WTC11 (cell line): Measurements from ENCODE around the gene GOLT1A. TPM values are rescaled to one million over a fixed set of nuclear protein-coding genes. Genes with fewer than 3 reads are reported as not detected.

ENCODE experiments used
- ATAC-seq: fragments of 200-7000 bp; cut with Tn5 transposase; 2 replicates; pipeline ENCODE4 v1.10.0; 2021; ENCODE audit warnings: mild to moderate bottlenecking, moderate library complexity
- CTCF ChIA-PET: fragments of 300-600 bp; sonication (Branson Sonifier 250); formaldehyde crosslinking; loops from one replicate; lab custom pipeline; 2021; ENCODE audit warnings: antibody characterized with exemption; lab: Charles Lee
- POLR2A ChIA-PET: fragments of 350-600 bp; sonication (Branson Sonifier 250); formaldehyde crosslinking; loops from one replicate; lab custom pipeline; 2021; ENCODE audit warnings: antibody characterized with exemption; lab: Charles Lee
- DNase-seq: peaks from one replicate; pipeline ENCODE4 v3.0.0; 2021; ENCODE audit warnings: low spot score
- H3K27ac Mint-ChIP-seq: 2 replicates; pipeline ENCODE4 v1.8.0; 2021; ENCODE audit warnings: mixed read lengths
- H3K27me3 Mint-ChIP-seq: 2 replicates; pipeline ENCODE4 v1.8.0; 2021; ENCODE audit warnings: low read depth, mild to moderate bottlenecking, moderate library complexity, mixed read lengths
- H3K36me3 Mint-ChIP-seq: 2 replicates; pipeline ENCODE4 v1.8.0; 2021; ENCODE audit warnings: mixed read lengths
- H3K4me1 Mint-ChIP-seq: 2 replicates; pipeline ENCODE4 v1.8.0; 2022; ENCODE audit warnings: mixed read lengths
- H3K4me3 Mint-ChIP-seq: 2 replicates; pipeline ENCODE4 v1.8.0; 2021; ENCODE audit warnings: mild to moderate bottlenecking, moderate library complexity, mixed read lengths
- H3K9me3 Mint-ChIP-seq: 2 replicates; pipeline ENCODE4 v1.8.0; 2021; ENCODE audit warnings: mixed read lengths
- ATF1 ChIP-seq: sonication (generic); formaldehyde crosslinking; IDR thresholded peaks from 2 replicates; pipeline ENCODE4 v1.8.1; 2023; ENCODE audit warnings: mild to moderate bottlenecking, moderate library complexity, missing genetic modification reagents
- CBFB ChIP-seq: sonication (generic); formaldehyde crosslinking; IDR thresholded peaks from 2 replicates; pipeline ENCODE4 v1.8.1; 2022; ENCODE audit warnings: mild to moderate bottlenecking, low read depth, missing genetic modification reagents
- CREB1 ChIP-seq: sonication (generic); formaldehyde crosslinking; IDR thresholded peaks from 2 replicates; pipeline ENCODE4 v1.8.0; 2023; ENCODE audit warnings: mild to moderate bottlenecking, missing genetic modification reagents
- ELF4 ChIP-seq: sonication (generic); formaldehyde crosslinking; IDR thresholded peaks from 2 replicates; pipeline ENCODE4 v1.8.1; 2022; ENCODE audit warnings: low read depth, mild to moderate bottlenecking, moderate library complexity, missing genetic modification reagents
- FOXJ3 ChIP-seq: sonication (generic); formaldehyde crosslinking; IDR thresholded peaks from 2 replicates; pipeline ENCODE4 v1.9.0; 2021; ENCODE audit warnings: missing genetic modification reagents, mild to moderate bottlenecking, borderline replicate concordance
- NFE2L1 ChIP-seq: sonication (generic); formaldehyde crosslinking; IDR thresholded peaks from 2 replicates; pipeline ENCODE4 v1.8.1; 2023; ENCODE audit warnings: missing genetic modification reagents
- NFYB ChIP-seq: sonication (generic); formaldehyde crosslinking; conservative IDR thresholded peaks from 2 replicates; pipeline ENCODE4 v1.8.0; 2022; ENCODE audit warnings: low read depth, missing genetic modification reagents
- NR2C2 ChIP-seq: sonication (generic); formaldehyde crosslinking; IDR thresholded peaks from 2 replicates; pipeline ENCODE4 v1.8.0; 2022; ENCODE audit warnings: mild to moderate bottlenecking, missing genetic modification reagents
- NR3C1 ChIP-seq: sonication (generic); formaldehyde crosslinking; conservative IDR thresholded peaks from 2 replicates; pipeline ENCODE4 v1.8.1; 2023; ENCODE audit warnings: low read depth, mild to moderate bottlenecking, missing genetic modification reagents
- ZNF232 ChIP-seq: sonication (generic); formaldehyde crosslinking; IDR thresholded peaks from 2 replicates; pipeline ENCODE4 v1.8.0; 2022; ENCODE audit warnings: mild to moderate bottlenecking, missing genetic modification reagents
- total RNA-seq: library from RNA; stranded (reverse); gene quantifications from 3 replicates; pipeline ENCODE4 v1.2.3, GENCODE V29; 2021
- TF ChIP-seq, protein P1 (sequence below): sonication (generic); formaldehyde crosslinking; IDR thresholded peaks from 2 replicates; pipeline ENCODE4 v1.8.0; 2022; ENCODE audit warnings: missing genetic modification reagents
- TF ChIP-seq, protein P2 (sequence below): sonication (generic); formaldehyde crosslinking; IDR thresholded peaks from 2 replicates; pipeline ENCODE4 v1.8.1; 2023; ENCODE audit warnings: mild to moderate bottlenecking, missing genetic modification reagents
- TF ChIP-seq, protein P3 (sequence below): sonication (generic); formaldehyde crosslinking; IDR thresholded peaks from 2 replicates; pipeline ENCODE4 v1.8.1; 2023; ENCODE audit warnings: mild to moderate bottlenecking, missing genetic modification reagents, moderate library complexity
- TF ChIP-seq, protein P4 (sequence below): sonication (generic); formaldehyde crosslinking; IDR thresholded peaks from 2 replicates; pipeline ENCODE4 v1.8.0; 2023; ENCODE audit warnings: mild to moderate bottlenecking, missing genetic modification reagents
- TF ChIP-seq, protein P5 (sequence below): sonication (generic); formaldehyde crosslinking; IDR thresholded peaks from 2 replicates; pipeline ENCODE4 v1.8.1; 2022; ENCODE audit warnings: mild to moderate bottlenecking, moderate library complexity, missing genetic modification reagents
- TF ChIP-seq, protein P6 (sequence below): sonication (generic); formaldehyde crosslinking; IDR thresholded peaks from 2 replicates; pipeline ENCODE4 v1.8.1; 2022; ENCODE audit warnings: missing genetic modification reagents, borderline replicate concordance

GOLT1A gene
- total RNA-seq, 1 experiment from 2014 or later = 6.5 TPM

DNA sequence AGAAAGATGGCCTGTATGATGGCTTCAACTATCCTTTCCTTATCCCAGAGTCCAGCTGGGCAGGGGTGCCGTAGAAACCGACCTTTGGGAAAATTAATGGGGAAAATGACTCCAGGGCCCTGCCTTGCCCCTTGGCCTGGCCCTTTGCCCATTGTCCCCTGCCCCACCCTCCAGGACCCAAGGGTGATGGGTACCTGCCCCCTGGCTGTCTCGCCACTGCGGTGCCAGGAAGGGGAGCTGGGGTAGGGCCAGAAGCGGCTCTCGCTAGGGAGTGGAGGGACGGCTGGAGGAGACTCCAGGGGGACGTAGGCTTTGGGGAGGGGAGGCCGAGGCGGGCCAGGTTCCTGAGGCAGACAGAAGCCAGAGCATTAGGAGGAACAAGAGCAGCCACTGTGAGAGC is 29.1 kb upstream of the GOLT1A start (continued):
- TF ChIP-seq, protein P1, sequence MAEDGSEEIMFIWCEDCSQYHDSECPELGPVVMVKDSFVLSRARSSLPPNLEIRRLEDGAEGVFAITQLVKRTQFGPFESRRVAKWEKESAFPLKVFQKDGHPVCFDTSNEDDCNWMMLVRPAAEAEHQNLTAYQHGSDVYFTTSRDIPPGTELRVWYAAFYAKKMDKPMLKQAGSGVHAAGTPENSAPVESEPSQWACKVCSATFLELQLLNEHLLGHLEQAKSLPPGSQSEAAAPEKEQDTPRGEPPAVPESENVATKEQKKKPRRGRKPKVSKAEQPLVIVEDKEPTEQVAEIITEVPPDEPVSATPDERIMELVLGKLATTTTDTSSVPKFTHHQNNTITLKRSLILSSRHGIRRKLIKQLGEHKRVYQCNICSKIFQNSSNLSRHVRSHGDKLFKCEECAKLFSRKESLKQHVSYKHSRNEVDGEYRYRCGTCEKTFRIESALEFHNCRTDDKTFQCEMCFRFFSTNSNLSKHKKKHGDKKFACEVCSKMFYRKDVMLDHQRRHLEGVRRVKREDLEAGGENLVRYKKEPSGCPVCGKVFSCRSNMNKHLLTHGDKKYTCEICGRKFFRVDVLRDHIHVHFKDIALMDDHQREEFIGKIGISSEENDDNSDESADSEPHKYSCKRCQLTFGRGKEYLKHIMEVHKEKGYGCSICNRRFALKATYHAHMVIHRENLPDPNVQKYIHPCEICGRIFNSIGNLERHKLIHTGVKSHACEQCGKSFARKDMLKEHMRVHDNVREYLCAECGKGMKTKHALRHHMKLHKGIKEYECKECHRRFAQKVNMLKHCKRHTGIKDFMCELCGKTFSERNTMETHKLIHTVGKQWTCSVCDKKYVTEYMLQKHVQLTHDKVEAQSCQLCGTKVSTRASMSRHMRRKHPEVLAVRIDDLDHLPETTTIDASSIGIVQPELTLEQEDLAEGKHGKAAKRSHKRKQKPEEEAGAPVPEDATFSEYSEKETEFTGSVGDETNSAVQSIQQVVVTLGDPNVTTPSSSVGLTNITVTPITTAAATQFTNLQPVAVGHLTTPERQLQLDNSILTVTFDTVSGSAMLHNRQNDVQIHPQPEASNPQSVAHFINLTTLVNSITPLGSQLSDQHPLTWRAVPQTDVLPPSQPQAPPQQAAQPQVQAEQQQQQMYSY = no peak
- TF ChIP-seq FOXJ3 (CRISPR knock-in tag) (no peak), ATF1 (CRISPR knock-in tag) (no peak)

DNA sequence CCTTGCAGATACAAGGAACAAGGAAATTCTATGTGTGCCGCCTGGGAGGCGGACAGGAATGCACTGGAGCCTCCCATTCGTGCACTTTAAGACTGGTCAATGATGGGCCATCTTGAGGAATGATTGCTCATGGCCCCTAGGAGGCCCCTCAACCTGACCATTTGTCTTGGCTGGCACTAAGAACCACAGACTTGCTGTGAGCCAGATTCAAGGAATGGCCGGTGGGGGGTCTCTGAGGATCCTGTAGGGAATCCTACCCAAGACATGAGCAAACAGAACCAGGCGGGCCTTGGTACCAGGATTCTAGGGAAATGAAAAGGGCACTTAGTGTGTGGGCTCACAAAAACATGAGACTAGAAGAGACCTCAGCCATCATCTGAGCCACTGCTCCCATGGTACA is 28.1 kb upstream of the GOLT1A start:
- no peak for TF ChIP-seq NFYB
- no peak for TF ChIP-seq CREB1
- H3K36me3 Mint-ChIP-seq = peaks cover 3% of the 10 kb centered on the region
- H3K27me3 Mint-ChIP-seq = no peaks in the 10 kb centered on the region

DNA sequence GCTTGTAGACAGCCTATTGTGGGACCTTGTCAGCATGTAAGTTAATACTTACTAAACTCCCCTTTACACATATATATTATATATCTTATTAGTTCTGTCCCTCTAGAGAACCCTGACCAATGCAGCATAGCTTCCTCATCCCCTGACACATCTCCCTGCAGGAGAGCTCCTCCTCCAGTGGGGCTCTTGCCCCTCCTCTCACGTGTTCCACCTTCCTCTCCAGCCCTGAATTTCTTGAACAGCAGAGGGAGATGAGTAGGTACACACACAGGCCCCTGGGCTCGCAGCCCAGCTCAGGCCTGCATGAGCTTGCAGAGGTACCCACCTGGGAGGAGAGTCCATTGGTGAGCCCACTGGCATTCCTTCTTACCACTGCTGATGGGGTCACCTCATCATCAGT is 27.3 kb upstream of the GOLT1A start:
- peak; percentile 88 for ATAC-seq
- CTCF ChIA-PET = interaction anchor here (0.6 to 1.7 kb wide), 11 partner anchors 13 to 157 kb away, joined by 3 to 12 read pairs (median 5); no protein-coding TSS in a partner anchor

More for the DNA sequence above, 28.1 kb upstream of the GOLT1A start:
- ChIA-PET CTCF (interaction anchor here (0.6 to 1.7 kb wide), 3 partner anchors 12 to 1416 kb away, joined by 3 to 12 read pairs (median 4); no protein-coding TSS in a partner anchor), POLR2A (no interaction called here)
- DNase-seq (no peak), ATAC-seq (no peak)
- no peaks in the 10 kb centered on the region for H3K9me3 Mint-ChIP-seq
- H3K4me3 Mint-ChIP-seq = no peak overlapping the region
- H3K27ac Mint-ChIP-seq = no peak overlapping the region
- no peaks in the 10 kb centered on the region for H3K4me1 Mint-ChIP-seq

DNA sequence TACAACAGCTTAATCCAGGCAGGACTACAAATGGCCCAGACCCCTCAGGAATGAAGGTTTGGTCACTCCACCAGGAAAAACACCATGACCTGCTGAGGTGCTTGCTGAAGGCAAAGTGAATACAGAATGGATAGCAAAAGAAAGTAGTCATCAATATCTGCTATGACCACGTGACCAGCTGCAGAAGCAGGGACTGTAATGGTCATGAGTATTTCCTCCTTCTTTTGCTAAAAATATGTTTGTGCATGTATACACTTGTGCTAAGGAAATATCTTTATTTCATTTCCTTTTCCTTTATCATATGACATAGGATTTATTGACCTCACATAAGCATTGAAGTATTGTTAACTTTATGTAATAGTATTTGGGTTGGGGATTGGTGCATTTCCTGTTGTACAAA is 26.4 kb upstream of the GOLT1A start:
- no peak for ATAC-seq
- ChIA-PET CTCF (interaction anchor here (1.2 kb wide), 1 partner anchor 33 kb away, joined by 8 read pairs; no protein-coding TSS in a partner anchor), POLR2A (no interaction called here)
- no peak for TF ChIP-seq CBFB (CRISPR knock-in tag)
- TF ChIP-seq, protein P2, sequence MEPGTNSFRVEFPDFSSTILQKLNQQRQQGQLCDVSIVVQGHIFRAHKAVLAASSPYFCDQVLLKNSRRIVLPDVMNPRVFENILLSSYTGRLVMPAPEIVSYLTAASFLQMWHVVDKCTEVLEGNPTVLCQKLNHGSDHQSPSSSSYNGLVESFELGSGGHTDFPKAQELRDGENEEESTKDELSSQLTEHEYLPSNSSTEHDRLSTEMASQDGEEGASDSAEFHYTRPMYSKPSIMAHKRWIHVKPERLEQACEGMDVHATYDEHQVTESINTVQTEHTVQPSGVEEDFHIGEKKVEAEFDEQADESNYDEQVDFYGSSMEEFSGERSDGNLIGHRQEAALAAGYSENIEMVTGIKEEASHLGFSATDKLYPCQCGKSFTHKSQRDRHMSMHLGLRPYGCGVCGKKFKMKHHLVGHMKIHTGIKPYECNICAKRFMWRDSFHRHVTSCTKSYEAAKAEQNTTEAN = no peak
- TF ChIP-seq NFYB = no peak
- TF ChIP-seq, protein P3, sequence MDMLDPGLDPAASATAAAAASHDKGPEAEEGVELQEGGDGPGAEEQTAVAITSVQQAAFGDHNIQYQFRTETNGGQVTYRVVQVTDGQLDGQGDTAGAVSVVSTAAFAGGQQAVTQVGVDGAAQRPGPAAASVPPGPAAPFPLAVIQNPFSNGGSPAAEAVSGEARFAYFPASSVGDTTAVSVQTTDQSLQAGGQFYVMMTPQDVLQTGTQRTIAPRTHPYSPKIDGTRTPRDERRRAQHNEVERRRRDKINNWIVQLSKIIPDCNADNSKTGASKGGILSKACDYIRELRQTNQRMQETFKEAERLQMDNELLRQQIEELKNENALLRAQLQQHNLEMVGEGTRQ (CRISPR knock-in tag) = no peak
- no peak for TF ChIP-seq NFE2L1
- TF ChIP-seq NR3C1 = no peak
- TF ChIP-seq, protein P4, sequence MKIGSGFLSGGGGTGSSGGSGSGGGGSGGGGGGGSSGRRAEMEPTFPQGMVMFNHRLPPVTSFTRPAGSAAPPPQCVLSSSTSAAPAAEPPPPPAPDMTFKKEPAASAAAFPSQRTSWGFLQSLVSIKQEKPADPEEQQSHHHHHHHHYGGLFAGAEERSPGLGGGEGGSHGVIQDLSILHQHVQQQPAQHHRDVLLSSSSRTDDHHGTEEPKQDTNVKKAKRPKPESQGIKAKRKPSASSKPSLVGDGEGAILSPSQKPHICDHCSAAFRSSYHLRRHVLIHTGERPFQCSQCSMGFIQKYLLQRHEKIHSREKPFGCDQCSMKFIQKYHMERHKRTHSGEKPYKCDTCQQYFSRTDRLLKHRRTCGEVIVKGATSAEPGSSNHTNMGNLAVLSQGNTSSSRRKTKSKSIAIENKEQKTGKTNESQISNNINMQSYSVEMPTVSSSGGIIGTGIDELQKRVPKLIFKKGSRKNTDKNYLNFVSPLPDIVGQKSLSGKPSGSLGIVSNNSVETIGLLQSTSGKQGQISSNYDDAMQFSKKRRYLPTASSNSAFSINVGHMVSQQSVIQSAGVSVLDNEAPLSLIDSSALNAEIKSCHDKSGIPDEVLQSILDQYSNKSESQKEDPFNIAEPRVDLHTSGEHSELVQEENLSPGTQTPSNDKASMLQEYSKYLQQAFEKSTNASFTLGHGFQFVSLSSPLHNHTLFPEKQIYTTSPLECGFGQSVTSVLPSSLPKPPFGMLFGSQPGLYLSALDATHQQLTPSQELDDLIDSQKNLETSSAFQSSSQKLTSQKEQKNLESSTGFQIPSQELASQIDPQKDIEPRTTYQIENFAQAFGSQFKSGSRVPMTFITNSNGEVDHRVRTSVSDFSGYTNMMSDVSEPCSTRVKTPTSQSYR = no peak
- TF ChIP-seq, protein P5, sequence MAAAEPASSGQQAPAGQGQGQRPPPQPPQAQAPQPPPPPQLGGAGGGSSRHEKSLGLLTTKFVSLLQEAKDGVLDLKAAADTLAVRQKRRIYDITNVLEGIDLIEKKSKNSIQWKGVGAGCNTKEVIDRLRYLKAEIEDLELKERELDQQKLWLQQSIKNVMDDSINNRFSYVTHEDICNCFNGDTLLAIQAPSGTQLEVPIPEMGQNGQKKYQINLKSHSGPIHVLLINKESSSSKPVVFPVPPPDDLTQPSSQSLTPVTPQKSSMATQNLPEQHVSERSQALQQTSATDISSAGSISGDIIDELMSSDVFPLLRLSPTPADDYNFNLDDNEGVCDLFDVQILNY (CRISPR knock-in tag) = no peak
- TF ChIP-seq, protein P6, sequence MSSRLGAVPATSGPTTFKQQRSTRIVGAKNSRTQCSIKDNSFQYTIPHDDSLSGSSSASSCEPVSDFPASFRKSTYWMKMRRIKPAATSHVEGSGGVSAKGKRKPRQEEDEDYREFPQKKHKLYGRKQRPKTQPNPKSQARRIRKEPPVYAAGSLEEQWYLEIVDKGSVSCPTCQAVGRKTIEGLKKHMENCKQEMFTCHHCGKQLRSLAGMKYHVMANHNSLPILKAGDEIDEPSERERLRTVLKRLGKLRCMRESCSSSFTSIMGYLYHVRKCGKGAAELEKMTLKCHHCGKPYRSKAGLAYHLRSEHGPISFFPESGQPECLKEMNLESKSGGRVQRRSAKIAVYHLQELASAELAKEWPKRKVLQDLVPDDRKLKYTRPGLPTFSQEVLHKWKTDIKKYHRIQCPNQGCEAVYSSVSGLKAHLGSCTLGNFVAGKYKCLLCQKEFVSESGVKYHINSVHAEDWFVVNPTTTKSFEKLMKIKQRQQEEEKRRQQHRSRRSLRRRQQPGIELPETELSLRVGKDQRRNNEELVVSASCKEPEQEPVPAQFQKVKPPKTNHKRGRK = no peak
- TF ChIP-seq, protein P1 = no peak

More for the DNA sequence above, 27.3 kb upstream of the GOLT1A start:
- DNase-seq = no peak
- peaks cover 11% of the 10 kb centered on the region for H3K36me3 Mint-ChIP-seq
- H3K27me3 Mint-ChIP-seq = no peaks in the 10 kb centered on the region
- no peak overlapping the region for H3K27ac Mint-ChIP-seq
- no peak overlapping the region for H3K4me3 Mint-ChIP-seq
- TF ChIP-seq ELF4 (no peak), NR2C2 (CRISPR knock-in tag) (no peak), ZNF232 (CRISPR knock-in tag) (no peak)
- POLR2A ChIA-PET = no interaction called here
- H3K4me1 Mint-ChIP-seq = no peaks in the 10 kb centered on the region
- peaks cover 6% of the 10 kb centered on the region for H3K9me3 Mint-ChIP-seq

More for the DNA sequence above, 26.4 kb upstream of the GOLT1A start:
- Mint-ChIP-seq H3K36me3 (peaks cover 16% of the 10 kb centered on the region), H3K4me3 (no peak overlapping the region), H3K27ac (no peak overlapping the region), H3K9me3 (peaks cover 12% of the 10 kb centered on the region), H3K4me1 (no peaks in the 10 kb centered on the region), H3K27me3 (no peaks in the 10 kb centered on the region)
- no peak for DNase-seq
